NOMO-1 (cell line): Measurements from ENCODE around the gene USP33.
A peak's percentile ranks its signal among the peaks of the same experiment; 100 is the strongest.
"Not testable (repeated sequence)": the region's sequence is repeated elsewhere in the genome, so short reads cannot be mapped to it uniquely, and the experiment has no call there.

Source experiments
- DNase-seq, 2 experiments: peaks; one replicate each; lab custom pipeline; 2025; ENCODE audit not compliant: unreplicated experiment in 2 of 2; lab: John Stamatoyannopoulos, UW

Gene USP33

GRCh38 chr1:77759071-77760028, at the start of gene USP33:
Gene USP33, minus strand, starts transcription at chr1:77759852. Its CDS starts 18,155 bp downstream, at chr1:77741697.
- peak; percentile 71 to 76 for DNase-seq

- no peak for DNase-seq
Measured at GRCh38 chr1:77803371-77803770, 43.7 kb upstream of the USP33 start.

GRCh38 chr1:77802026-77802425, 42.4 kb upstream of the USP33 start:
- no peak for DNase-seq

GRCh38 chr1:77797991-77798390, 38.3 kb upstream of the USP33 start:
- DNase-seq: no peak

- DNase-seq: no peak
Measured at GRCh38 chr1:77796695-77797405, 37.2 kb upstream of the USP33 start.

- DNase-seq: no peak
Measured at GRCh38 chr1:77794550-77794949, 34.9 kb upstream of the USP33 start.

GRCh38 chr1:77786093-77786741, 26.6 kb upstream of the USP33 start:
- not testable (repeated sequence) for DNase-seq

- no peak for DNase-seq
Measured at GRCh38 chr1:77783141-77783540, 23.5 kb upstream of the USP33 start.

- DNase-seq: no peak
Measured at GRCh38 chr1:77781683-77782082, 22.0 kb upstream of the USP33 start.

GRCh38 chr1:77779529-77780281, 20.1 kb upstream of the USP33 start, which contains the start of gene MIGA1:
Gene MIGA1, plus strand, starts transcription at chr1:77779649. Its CDS starts 3,604 bp downstream, at chr1:77783253.
- peak; percentile 83 to 87 for DNase-seq

- no peak for DNase-seq
Measured at GRCh38 chr1:77776007-77776700, 16.5 kb upstream of the USP33 start.

GRCh38 chr1:77768006-77768405, 8.4 kb upstream of the USP33 start:
- no peak for DNase-seq

GRCh38 chr1:77762072-77762476, 2.4 kb upstream of the USP33 start:
- DNase-seq: peak in 1 of 2 experiments; percentile 6

GRCh38 chr1:77757603-77758002, 2.0 kb downstream of the USP33 start:
- no peak for DNase-seq

GRCh38 chr1:77757066-77757584, 2.5 kb downstream of the USP33 start:
- DNase-seq: no peak

GRCh38 chr1:77756052-77756754, 3.4 kb downstream of the USP33 start:
- DNase-seq: no peak

GRCh38 chr1:77749489-77749888, 10.2 kb downstream of the USP33 start:
- not testable (repeated sequence) for DNase-seq

GRCh38 chr1:77744576-77744975, 15.1 kb downstream of the USP33 start:
- no peak for DNase-seq

- DNase-seq: no peak
Measured at GRCh38 chr1:77742011-77742555, 17.6 kb downstream of the USP33 start.
